Measurements from ENCODE around the gene RPL31. TPM values are rescaled to one million over a fixed set of nuclear protein-coding genes. Genes with fewer than 3 reads are reported as not detected.

RPL31 gene
- total RNA-seq, 2 donors from 2014 or later: 1,597 to 1,823 TPM

- 93 to 97% methylated on average over 3 to 6 of the region's 6 CpGs for WGBS, 2 experiments (ENCODE audit: insufficient coverage in 1 of 2, insufficient read length in 1 of 2)
- no peak overlapping the region for H3K27ac Mint-ChIP-seq
- no peaks in the 10 kb centered on the region for H3K27me3 ChIP-seq (ENCODE audit: control insufficient read depth, insufficient read depth, low read length, poor library complexity, severe bottlenecking)
- no peaks in the 10 kb centered on the region for H3K4me1 Mint-ChIP-seq
- H3K4me3 Mint-ChIP-seq: no peak overlapping the region
- no peak overlapping the region for H3K27ac ChIP-seq (ENCODE audit: low read depth, low read length)
- H3K4me3 ChIP-seq (ENCODE audit: low read length): no peak overlapping the region
- no peaks in the 10 kb centered on the region for H3K9me3 Mint-ChIP-seq
- peaks cover 13% of the 10 kb centered on the region for H3K9me3 ChIP-seq (ENCODE audit: control insufficient read depth, low read length)
- no peak for DNase-seq
- no peak overlapping the region for H3K9ac ChIP-seq (ENCODE audit: extremely low read depth, low read length, poor library complexity, severe bottlenecking)
- peaks cover 49% of the 10 kb centered on the region for H3K36me3 Mint-ChIP-seq (ENCODE audit: low read depth)
- TF ChIP-seq CTCF (conservative IDR thresholded peaks at IDR 0.05): no peak
- peaks cover 47% of the 10 kb centered on the region for H3K36me3 ChIP-seq (ENCODE audit: control insufficient read depth, insufficient read depth, low read length)
- no peaks in the 10 kb centered on the region for H3K27me3 Mint-ChIP-seq (ENCODE audit: insufficient read depth)
- no peaks in the 10 kb centered on the region for H3K4me1 ChIP-seq (ENCODE audit: control insufficient read depth, insufficient read depth, low read length)
These were observed 12.3 kb downstream of the RPL31 start for GRCh38 chr2:101014264-101014857.

GRCh38 chr2:101017371-101017770, 15.3 kb downstream of the RPL31 start:
- Mint-ChIP-seq H3K27ac (no peak overlapping the region), H3K27me3 (ENCODE audit: insufficient read depth) (no peaks in the 10 kb centered on the region), H3K4me1 (no peaks in the 10 kb centered on the region), H3K4me3 (no peak overlapping the region), H3K9me3 (no peaks in the 10 kb centered on the region), H3K36me3 (ENCODE audit: low read depth) (peaks cover 56% of the 10 kb centered on the region)
- Histone ChIP-seq H3K9me3 (ENCODE audit: control insufficient read depth, low read length) (peaks cover 13% of the 10 kb centered on the region), H3K36me3 (ENCODE audit: control insufficient read depth, insufficient read depth, low read length) (peaks cover 56% of the 10 kb centered on the region), H3K9ac (ENCODE audit: extremely low read depth, low read length, poor library complexity, severe bottlenecking) (no peak overlapping the region), H3K27me3 (ENCODE audit: control insufficient read depth, insufficient read depth, low read length, poor library complexity, severe bottlenecking) (no peaks in the 10 kb centered on the region), H3K27ac (ENCODE audit: low read depth, low read length) (no peak overlapping the region), H3K4me3 (ENCODE audit: low read length) (no peak overlapping the region), H3K4me1 (ENCODE audit: control insufficient read depth, insufficient read depth, low read length) (no peaks in the 10 kb centered on the region)
- no peak for DNase-seq
- 96% methylated on average over 2 of the region's 3 CpGs; no CpG with 5 or more reads in 1 of the 2 experiments for WGBS, 2 experiments (ENCODE audit: insufficient coverage in 1 of 2, insufficient read length in 1 of 2)
- no peak for TF ChIP-seq CTCF (conservative IDR thresholded peaks at IDR 0.05)

GRCh38 chr2:101018934-101019333, 16.8 kb downstream of the RPL31 start:
- no peaks in the 10 kb centered on the region for H3K9me3 Mint-ChIP-seq
- no peak overlapping the region for H3K27ac ChIP-seq (ENCODE audit: low read depth, low read length)
- H3K27ac Mint-ChIP-seq: no peak overlapping the region

More at GRCh38 chr2:101018934-101019333, 16.8 kb downstream of the RPL31 start:
- Histone ChIP-seq H3K4me1 (ENCODE audit: control insufficient read depth, insufficient read depth, low read length) (no peaks in the 10 kb centered on the region), H3K36me3 (ENCODE audit: control insufficient read depth, insufficient read depth, low read length) (peaks cover 42% of the 10 kb centered on the region), H3K9me3 (ENCODE audit: control insufficient read depth, low read length) (peaks cover 13% of the 10 kb centered on the region), H3K4me3 (ENCODE audit: low read length) (no peak overlapping the region), H3K9ac (ENCODE audit: extremely low read depth, low read length, poor library complexity, severe bottlenecking) (no peak overlapping the region), H3K27me3 (ENCODE audit: control insufficient read depth, insufficient read depth, low read length, poor library complexity, severe bottlenecking) (no peaks in the 10 kb centered on the region)
- H3K4me1 Mint-ChIP-seq: no peaks in the 10 kb centered on the region
- no peaks in the 10 kb centered on the region for H3K27me3 Mint-ChIP-seq (ENCODE audit: insufficient read depth)
- no peak overlapping the region for H3K4me3 Mint-ChIP-seq
- WGBS, 2 experiments (ENCODE audit: insufficient coverage in 1 of 2, insufficient read length in 1 of 2): 94 to 98% methylated on average over 5 to 8 of the region's 8 CpGs
- no peak for TF ChIP-seq CTCF (conservative IDR thresholded peaks at IDR 0.05)
- no peak for DNase-seq
- H3K36me3 Mint-ChIP-seq (ENCODE audit: low read depth): peaks cover 57% of the 10 kb centered on the region

All from endodermal cell (in vitro differentiated cells).